Breast epithelium (tissue), 4 donors: ENCODE measurements around the gene NR4A1. TPM values are rescaled to one million over a fixed set of nuclear protein-coding genes. Genes with fewer than 3 reads are reported as not detected.

Experiments used
- DNase-seq, 2 donors: peaks; one replicate each; pipeline ENCODE4 v3.0.0-alpha.2; 2019; ENCODE audit warnings: low spot score in 2 of 2
- H3K27ac ChIP-seq, 2 donors: fragments of 200-600 bp; sonication (generic) in 1 of 2; one replicate each; pipeline ENCODE4 v1.5.1; 2016 to 2019; ENCODE audit warnings: mild to moderate bottlenecking in 1 of 2
- H3K27me3 ChIP-seq, 2 donors: fragments of 200-600 bp; sonication (generic) in 1 of 2; one replicate each; pipeline versions ENCODE4 v1.5.1 to v1.6.0; 2017 to 2019; ENCODE audit warnings: control low read depth in 1 of 2, mild to moderate bottlenecking in 1 of 2
- H3K36me3 ChIP-seq: fragments of 200-600 bp; one replicate; pipeline ENCODE4 v1.5.1; 2019
- H3K4me1 ChIP-seq, 2 donors: fragments of 200-600 bp; sonication (generic); one replicate each; pipeline ENCODE4 v1.5.1; 2016 to 2019; ENCODE audit warnings: control low read depth in 1 of 2
- H3K4me3 ChIP-seq, 3 donors: fragments of 200-600 bp; sonication (generic); 1 replicate in 2 of 3; 2 replicates in 1 of 3; pipeline ENCODE4 v1.5.1; 2016 to 2019; ENCODE audit warnings: mild to moderate bottlenecking in 3 of 3, moderate library complexity in 2 of 3
- H3K9me3 ChIP-seq, 2 donors: fragments of 200-600 bp; sonication (generic) in 1 of 2; one replicate each; pipeline ENCODE4 v1.5.1; 2016 to 2019; ENCODE audit warnings: control low read depth in 1 of 2
- POLR2A ChIP-seq: fragments of 450-650 bp; IDR thresholded peaks from one replicate; pipeline ENCODE4 v1.6.1; 2016; ENCODE audit warnings: antibody characterized with exemption, mild to moderate bottlenecking, moderate library complexity
- POLR2AphosphoS5 ChIP-seq, 3 donors: sonication (generic); formaldehyde crosslinking; IDR thresholded peaks; one replicate each; pipeline ENCODE4 v1.6.1; 2017; ENCODE audit warnings: antibody characterized with exemption in 3 of 3
- intact Hi-C: fragments of 100-400 bp; cut with DNase I; formaldehyde crosslinking; loops from one replicate; pipeline ENCODE4 v1.15.1; 2023; ENCODE audit warnings: low total_unique reads
- total RNA-seq, 3 donors: library from RNA; depleted of rRNA; stranded (reverse); fragments of >200 nt; gene quantifications; one replicate each; pipeline ENCODE4 v1.1.0, GENCODE V29; 2016
- TF ChIP-seq, protein P1 (sequence below), 3 donors: fragments of 450-650 bp; IDR thresholded peaks; one replicate each; pipeline ENCODE4 v1.5.1; 2016 to 2017; ENCODE audit warnings: antibody characterized with exemption in 3 of 3, mild to moderate bottlenecking in 3 of 3, moderate library complexity in 3 of 3

NR4A1 gene
- total RNA-seq, 3 donors from 2014 or later = 35.7 to 154 (median 66.2) TPM

DNA sequence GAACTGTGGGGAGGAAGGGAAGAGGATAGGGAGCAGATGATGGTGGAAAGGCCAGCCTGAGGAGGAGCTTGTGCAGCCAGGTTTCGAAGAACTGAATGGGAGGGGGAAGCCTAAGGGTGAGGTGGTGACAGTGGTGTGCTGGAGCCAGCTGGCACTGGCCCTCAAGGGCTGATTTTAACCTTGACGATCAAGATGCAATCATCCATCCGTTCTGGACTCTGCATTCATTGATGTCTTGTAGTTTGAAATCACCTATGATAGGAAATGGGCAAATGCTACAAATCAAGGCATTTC lies 15.8 kb downstream of the NR4A1 start:
- no peaks in the 10 kb centered on the region for H3K9me3 ChIP-seq
- no peak for TF ChIP-seq POLR2A
- no peak for TF ChIP-seq POLR2AphosphoS5 (IDR thresholded peaks at IDR 0.05)
- TF ChIP-seq, protein P1, sequence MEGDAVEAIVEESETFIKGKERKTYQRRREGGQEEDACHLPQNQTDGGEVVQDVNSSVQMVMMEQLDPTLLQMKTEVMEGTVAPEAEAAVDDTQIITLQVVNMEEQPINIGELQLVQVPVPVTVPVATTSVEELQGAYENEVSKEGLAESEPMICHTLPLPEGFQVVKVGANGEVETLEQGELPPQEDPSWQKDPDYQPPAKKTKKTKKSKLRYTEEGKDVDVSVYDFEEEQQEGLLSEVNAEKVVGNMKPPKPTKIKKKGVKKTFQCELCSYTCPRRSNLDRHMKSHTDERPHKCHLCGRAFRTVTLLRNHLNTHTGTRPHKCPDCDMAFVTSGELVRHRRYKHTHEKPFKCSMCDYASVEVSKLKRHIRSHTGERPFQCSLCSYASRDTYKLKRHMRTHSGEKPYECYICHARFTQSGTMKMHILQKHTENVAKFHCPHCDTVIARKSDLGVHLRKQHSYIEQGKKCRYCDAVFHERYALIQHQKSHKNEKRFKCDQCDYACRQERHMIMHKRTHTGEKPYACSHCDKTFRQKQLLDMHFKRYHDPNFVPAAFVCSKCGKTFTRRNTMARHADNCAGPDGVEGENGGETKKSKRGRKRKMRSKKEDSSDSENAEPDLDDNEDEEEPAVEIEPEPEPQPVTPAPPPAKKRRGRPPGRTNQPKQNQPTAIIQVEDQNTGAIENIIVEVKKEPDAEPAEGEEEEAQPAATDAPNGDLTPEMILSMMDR (IDR thresholded peaks at IDR 0.05) = no peak
- intact Hi-C loops = loop anchor here (2.0 kb wide), 1 partner anchor 50 kb away; no protein-coding TSS in a partner anchor

DNA sequence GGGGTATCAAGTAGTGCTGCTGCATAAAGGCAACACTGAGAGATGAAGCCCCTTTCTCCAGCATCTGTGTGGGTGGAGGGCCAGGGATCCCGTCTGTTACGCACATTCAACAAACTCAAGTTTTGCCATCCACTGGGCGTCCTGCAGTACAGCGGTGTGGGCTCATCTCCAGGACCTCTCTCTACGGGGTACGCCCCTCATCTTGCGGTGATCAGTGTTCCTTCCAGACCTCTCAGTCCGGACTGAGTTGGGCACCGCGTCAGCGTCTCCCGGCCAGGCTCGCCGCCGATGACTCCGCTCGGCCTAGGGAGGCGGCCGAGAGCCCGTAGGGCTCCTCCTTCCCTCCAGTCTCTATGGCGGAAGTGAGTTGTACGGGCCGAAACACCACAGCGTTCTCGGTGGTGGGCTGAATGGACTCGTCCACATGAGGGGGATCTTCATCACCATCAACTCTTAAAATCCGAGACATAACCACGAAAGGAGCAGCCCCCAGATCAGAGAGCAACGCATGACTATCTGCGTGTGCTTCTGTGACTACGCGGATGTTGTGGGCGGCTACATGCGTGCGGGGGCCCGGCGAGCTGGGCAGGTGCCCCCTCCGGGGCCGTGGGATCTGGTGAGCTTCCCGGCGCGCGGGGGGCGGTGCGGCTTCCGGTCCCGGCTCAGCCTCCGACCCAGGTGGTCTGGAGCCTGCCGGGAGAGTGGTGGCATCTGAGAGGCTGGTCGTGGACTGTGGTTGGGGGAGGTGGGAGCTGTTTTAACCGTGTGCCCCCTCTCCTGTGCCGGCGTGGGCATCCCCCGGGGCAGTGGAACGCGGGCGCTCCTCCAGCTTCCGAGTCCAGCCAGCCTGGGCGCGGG lies 18.3 kb downstream of the NR4A1 start, which contains the start of gene ATG101:
ATG101 (plus strand) TSS at position 652 of the 858 bp plus-strand sequence. CDS start 3,673 bp downstream, outside the sequence.
- no peaks in the 10 kb centered on the region for H3K27me3 ChIP-seq
- peak within 1 kb of the TSS; percentile 94 to 95 for H3K27ac ChIP-seq
- no peak for TF ChIP-seq POLR2A
- TF ChIP-seq POLR2AphosphoS5 (IDR thresholded peaks at IDR 0.05) = peak; percentile 88 to 98 (median 91)
- TF ChIP-seq, protein P1 (IDR thresholded peaks at IDR 0.05) = peak in 2 of 3 donors; percentile 59 to 64
- H3K36me3 ChIP-seq = no peaks in the 10 kb centered on the region
- no peaks in the 10 kb centered on the region for H3K9me3 ChIP-seq
- H3K4me1 ChIP-seq = peaks cover 0 to 12% of the 10 kb centered on the region in 2 donors
- intact Hi-C loops = no loop called here
- DNase-seq = peak; percentile 91
- H3K4me3 ChIP-seq = peak within 1 kb of the TSS; percentile 77 to 98 (median 89)

More for the DNA sequence above, 15.8 kb downstream of the NR4A1 start:
- no peaks in the 10 kb centered on the region for H3K36me3 ChIP-seq
- no peak overlapping the region for H3K27ac ChIP-seq
- no peak for DNase-seq
- peaks cover 0 to 12% of the 10 kb centered on the region in 2 donors for H3K4me1 ChIP-seq
- H3K4me3 ChIP-seq = no peak overlapping the region
- no peaks in the 10 kb centered on the region for H3K27me3 ChIP-seq

DNA sequence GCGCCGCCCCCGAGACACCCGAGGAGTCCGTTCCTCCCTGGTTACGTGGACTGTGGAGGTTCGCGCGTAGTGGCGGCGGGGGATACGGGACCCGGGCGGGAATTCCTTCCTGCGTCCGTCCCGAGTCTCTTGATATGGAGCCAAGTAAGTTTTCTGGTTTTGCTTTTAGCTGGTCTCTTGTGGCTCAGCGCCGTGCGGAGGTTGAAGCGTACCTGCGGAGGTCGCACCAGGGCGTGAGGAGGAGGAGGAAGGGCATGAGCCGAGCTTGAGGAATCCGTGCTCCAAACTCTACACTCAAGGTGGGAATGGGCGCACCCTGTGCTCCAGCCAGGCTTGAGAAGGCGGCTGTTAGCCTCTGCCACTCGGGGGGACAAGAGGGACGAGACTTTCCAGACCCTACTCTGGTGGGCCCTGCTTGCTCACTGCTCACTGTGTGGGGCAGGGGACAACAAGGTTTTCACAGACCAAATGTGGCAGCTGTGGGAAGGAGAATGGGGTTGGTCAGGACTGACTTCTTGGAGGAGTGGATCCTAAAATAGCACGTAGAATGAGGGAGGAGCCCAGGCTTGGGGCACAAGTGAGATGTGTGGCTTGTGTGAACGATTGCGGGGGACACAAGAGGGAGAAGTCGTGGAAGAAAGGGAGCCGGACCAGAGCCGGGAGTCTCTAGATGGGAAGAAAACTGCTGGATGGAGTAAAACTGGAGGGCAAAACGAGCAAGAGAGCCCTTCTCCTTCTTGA lies 19.1 kb downstream of the NR4A1 start:
- H3K36me3 ChIP-seq = no peaks in the 10 kb centered on the region
- no peak for DNase-seq
- no peaks in the 10 kb centered on the region for H3K27me3 ChIP-seq
- H3K4me3 ChIP-seq = peak overlapping the region; percentile 77 to 98 (median 89)
- H3K4me1 ChIP-seq = peaks cover 0 to 12% of the 10 kb centered on the region in 2 donors
- H3K27ac ChIP-seq = peak overlapping the region; percentile 94 to 95
- no peak for TF ChIP-seq POLR2A
- TF ChIP-seq POLR2AphosphoS5 (IDR thresholded peaks at IDR 0.05) = no peak
- TF ChIP-seq, protein P1 (IDR thresholded peaks at IDR 0.05) = no peak
- no peaks in the 10 kb centered on the region for H3K9me3 ChIP-seq
- intact Hi-C loops = no loop called here

- peak in 1 of 2 donors; percentile 67 for DNase-seq
- H3K36me3 ChIP-seq = no peaks in the 10 kb centered on the region
- H3K4me3 ChIP-seq = no peak overlapping the region
- H3K9me3 ChIP-seq = no peaks in the 10 kb centered on the region
- intact Hi-C loops = no loop called here
- H3K4me1 ChIP-seq = peaks cover 0 to 12% of the 10 kb centered on the region in 2 donors
- TF ChIP-seq, protein P1 (IDR thresholded peaks at IDR 0.05) = no peak
- TF ChIP-seq POLR2A = no peak
- no peak for TF ChIP-seq POLR2AphosphoS5 (IDR thresholded peaks at IDR 0.05)
- peak overlapping the region; percentile 33 to 56 for H3K27ac ChIP-seq
- H3K27me3 ChIP-seq = no peaks in the 10 kb centered on the region
These were observed 22.5 kb downstream of the NR4A1 start for GRCh38 chr12:52073531-52074381.
